NCI-H345 (cell line): ENCODE data around the gene MMP24.

Experiments used
- DNase-seq: peaks from one replicate; lab custom pipeline; 2025; lab: John Stamatoyannopoulos, UW

Gene MMP24

GRCh38 chr20:35293303-35294292 lies 67.1 kb downstream of the MMP24 start:
- no peak for DNase-seq

GRCh38 chr20:35294293-35294685 lies 67.8 kb downstream of the MMP24 start:
- DNase-seq: no peak

GRCh38 chr20:35295058-35295457 lies 68.6 kb downstream of the MMP24 start:
- no peak for DNase-seq

GRCh38 chr20:35295674-35296073 lies 69.2 kb downstream of the MMP24 start:
- no peak for DNase-seq

GRCh38 chr20:35296101-35296554 lies 69.6 kb downstream of the MMP24 start:
- no peak for DNase-seq

GRCh38 chr20:35297155-35297554 lies 70.7 kb downstream of the MMP24 start:
- no peak for DNase-seq

GRCh38 chr20:35297740-35298139 lies 71.2 kb downstream of the MMP24 start:
- DNase-seq: no peak

- no peak for DNase-seq
These were observed 71.8 kb downstream of the MMP24 start for GRCh38 chr20:35298264-35298663.

GRCh38 chr20:35299780-35300179 lies 73.3 kb downstream of the MMP24 start:
- no peak for DNase-seq

- no peak for DNase-seq
These were observed 74.2 kb downstream of the MMP24 start for GRCh38 chr20:35300469-35301262.

- DNase-seq: no peak
These were observed 74.9 kb downstream of the MMP24 start for GRCh38 chr20:35301426-35301825.

- no peak for DNase-seq
These were observed 76.2 kb downstream of the MMP24 start for GRCh38 chr20:35302421-35303335.

GRCh38 chr20:35303382-35303734 lies 76.9 kb downstream of the MMP24 start:
- DNase-seq: no peak

GRCh38 chr20:35303735-35304491 lies 77.4 kb downstream of the MMP24 start:
- peak; percentile 92 for DNase-seq

GRCh38 chr20:35304956-35305355 lies 78.5 kb downstream of the MMP24 start:
- DNase-seq: no peak

- DNase-seq: peak; percentile 28
These were observed 79.4 kb downstream of the MMP24 start for GRCh38 chr20:35305682-35306556.

- peak; percentile 41 for DNase-seq
These were observed 80.5 kb downstream of the MMP24 start for GRCh38 chr20:35306931-35307517.

GRCh38 chr20:35307666-35308653 lies 81.5 kb downstream of the MMP24 start:
- DNase-seq: no peak
